Ovary (tissue), 9 donors: Measurements from ENCODE around the gene BMP2K. TPM values are rescaled to one million over a fixed set of nuclear protein-coding genes. Genes with fewer than 3 reads are reported as not detected.

Experiments used
- DNase-seq, 5 donors: peaks; one replicate each; pipeline ENCODE4 v3.0.0-alpha.2; 2019 to 2020
- H3K27ac ChIP-seq, 2 donors: fragments of 200-600 bp; one replicate each; pipeline versions ENCODE4 v1.5.1 to v1.8.0; 2019 to 2022
- H3K27me3 ChIP-seq: fragments of 200-600 bp; one replicate; pipeline ENCODE4 v1.8.0; 2022
- H3K36me3 ChIP-seq: fragments of 200-600 bp; sonication (generic); one replicate; pipeline ENCODE4 v1.5.1; 2019
- H3K4me1 ChIP-seq: one replicate; pipeline ENCODE4 v1.8.1; 2013; ENCODE audit warnings: mild to moderate bottlenecking, moderate library complexity; ENCODE audit not compliant: insufficient read depth
- H3K4me3 ChIP-seq: fragments of 200-600 bp; sonication (generic); one replicate; pipeline ENCODE4 v1.5.1; 2017
- H3K9me3 ChIP-seq, 2 donors: fragments of 200-600 bp in 1 of 2; sonication (generic) in 1 of 2; one replicate each; pipeline versions ENCODE4 v1.5.1 to v1.8.1; 2013 to 2019; ENCODE audit warnings: mild to moderate bottlenecking in 1 of 2, moderate library complexity in 1 of 2
- CTCF ChIP-seq, 3 donors: fragments of 450-650 bp in 2 of 3; fragments of 200-600 bp in 1 of 3; IDR thresholded peaks; one replicate each; pipeline versions ENCODE4 v1.5.1 to v1.8.0; 2016 to 2022; ENCODE audit warnings: antibody characterized with exemption in 3 of 3, mild to moderate bottlenecking in 1 of 3
- EP300 ChIP-seq: sonication (generic); formaldehyde crosslinking; IDR thresholded peaks from one replicate; pipeline ENCODE4 v1.6.1; 2017; ENCODE audit warnings: antibody characterized with exemption
- POLR2A ChIP-seq: fragments of 450-650 bp; IDR thresholded peaks from one replicate; pipeline ENCODE4 v1.6.1; 2017; ENCODE audit warnings: antibody characterized with exemption, mild to moderate bottlenecking, moderate library complexity
- WGBS, 3 donors: extraction: QIAGEN DNeasy Blood & Tissue Kit in 1 of 3; methylation state at CpG; one replicate each; pipeline versions ENCODE4 v1.1.5 to v1.1.7; 2013 to 2017; 5-methylcytosine and 5-hydroxymethylcytosine counted together
- intact Hi-C, 4 donors: fragments of 100-400 bp; cut with DNase I; formaldehyde crosslinking; loops; one replicate each; pipeline versions ENCODE4 v1.11.0 to v1.15.1; 2022 to 2023
- polyA plus RNA-seq, 2 donors: library from polyadenylated mRNA; stranded (reverse); fragments of 200-250 nt in 1 of 2; fragments of 350-450 nt in 1 of 2; fragmentation: Illumina TruSeq in 1 of 2; extraction: RNeasy Lipid Tissue Mini Kit (QIAGEN cat#74804) in 1 of 2; gene quantifications; one replicate each; pipeline ENCODE4 v1.2.3, GENCODE V29; 2013 to 2014
- total RNA-seq, 7 donors: library from RNA; depleted of rRNA in 2 of 7; stranded (reverse); fragments of >200 nt in 2 of 7; fragmentation: NEBNext Ultra II Directional in 3 of 7; extraction: Animal tissue kit (Norgen Biotek cat#: 25700) in 3 of 7; gene quantifications; one replicate each; pipeline versions ENCODE4 v1.1.0 to v1.2.4, GENCODE V29; 2016 to 2023
- donor health status: DM: no; HTN: no; CAD: no; lungs with moderate emphysema.
- donor health status: DM: no; HTN: no; CAD: no.
- donor health status: Bipolar disorder and iron deficiency.
- donor health status: DM: yes; HTN: yes; CAD: no.
- donor health status: DM: no; HTN: no; CAD: no.
- donor health status: DM: yes; HTN: yes; CAD: no.

The BMP2K gene
- total and polyA plus RNA-seq, 9 donors, result 4.8 to 57.3 (median 21.2) TPM

GRCh38 chr4:78762529-78762928 lies 13.6 kb upstream of the BMP2K start:
- H3K4me3 ChIP-seq, result no peak overlapping the region
- no peak overlapping the region for H3K27ac ChIP-seq
- H3K27me3 ChIP-seq, result no peaks in the 10 kb centered on the region
- no peaks in the 10 kb centered on the region for H3K36me3 ChIP-seq
- intact Hi-C loops, result no loop called here
- no peaks in the 10 kb centered on the region for H3K9me3 ChIP-seq
- TF ChIP-seq EP300, result no peak
- no peak for TF ChIP-seq CTCF (IDR thresholded peaks at IDR 0.05)
- TF ChIP-seq POLR2A, result no peak
- no peaks in the 10 kb centered on the region for H3K4me1 ChIP-seq
- 67 to 80% (median 73%) methylated on average over 2 of the region's 2 CpGs for WGBS, 3 donors
- no peak for DNase-seq

- Histone ChIP-seq H3K4me1 (no peaks in the 10 kb centered on the region), H3K4me3 (no peak overlapping the region), H3K9me3 (no peaks in the 10 kb centered on the region), H3K36me3 (no peaks in the 10 kb centered on the region), H3K27me3 (no peaks in the 10 kb centered on the region), H3K27ac (no peak overlapping the region)
- intact Hi-C loops, result no loop called here
- DNase-seq, result no peak
- 48 to 61% (median 54%) methylated on average over 1 of the region's 1 CpG for WGBS, 3 donors
- TF ChIP-seq POLR2A (no peak), CTCF (IDR thresholded peaks at IDR 0.05) (no peak), EP300 (no peak)
Measured at GRCh38 chr4:78763251-78763650, 12.9 kb upstream of the BMP2K start.

DNA sequence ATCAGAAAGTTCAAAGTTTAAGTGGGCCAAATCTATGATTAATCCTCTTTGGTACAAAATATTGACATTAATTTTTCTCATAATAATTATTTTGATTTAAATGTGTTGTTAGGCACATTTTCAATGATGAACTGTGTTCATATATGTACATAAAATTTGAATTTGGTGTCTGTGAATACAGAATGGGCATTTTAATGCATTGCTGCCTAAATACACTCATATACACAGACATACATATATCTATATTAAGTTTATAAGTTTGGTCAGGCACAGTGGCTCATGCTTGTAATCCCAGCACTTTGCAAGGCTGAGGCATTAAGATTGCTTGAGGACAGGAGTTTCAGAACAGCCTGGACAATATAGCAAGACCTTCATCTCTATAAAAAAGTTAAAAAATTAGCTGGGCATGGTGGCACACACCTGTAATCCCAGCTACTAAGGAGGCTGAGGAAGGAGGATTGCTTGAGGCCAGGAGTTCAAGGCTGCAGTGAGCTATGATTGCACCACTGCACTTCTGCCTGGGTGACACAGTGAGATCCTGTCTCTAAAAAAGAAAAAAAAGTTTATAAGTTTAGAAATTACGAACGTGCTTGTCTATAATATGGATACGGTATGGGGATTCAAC lies 12.3 kb upstream of the BMP2K start:
- intact Hi-C loops, result no loop called here
- H3K9me3 ChIP-seq, result no peaks in the 10 kb centered on the region
- no peak for TF ChIP-seq EP300
- TF ChIP-seq POLR2A, result no peak
- no peak for TF ChIP-seq CTCF (IDR thresholded peaks at IDR 0.05)
- no peaks in the 10 kb centered on the region for H3K36me3 ChIP-seq
- no peak for DNase-seq
- 63 to 82% (median 75%) methylated on average over 3 of the region's 3 CpGs for WGBS, 3 donors
- no peak overlapping the region for H3K4me3 ChIP-seq
- no peaks in the 10 kb centered on the region for H3K27me3 ChIP-seq
- H3K27ac ChIP-seq, result no peak overlapping the region
- H3K4me1 ChIP-seq, result no peaks in the 10 kb centered on the region

DNA sequence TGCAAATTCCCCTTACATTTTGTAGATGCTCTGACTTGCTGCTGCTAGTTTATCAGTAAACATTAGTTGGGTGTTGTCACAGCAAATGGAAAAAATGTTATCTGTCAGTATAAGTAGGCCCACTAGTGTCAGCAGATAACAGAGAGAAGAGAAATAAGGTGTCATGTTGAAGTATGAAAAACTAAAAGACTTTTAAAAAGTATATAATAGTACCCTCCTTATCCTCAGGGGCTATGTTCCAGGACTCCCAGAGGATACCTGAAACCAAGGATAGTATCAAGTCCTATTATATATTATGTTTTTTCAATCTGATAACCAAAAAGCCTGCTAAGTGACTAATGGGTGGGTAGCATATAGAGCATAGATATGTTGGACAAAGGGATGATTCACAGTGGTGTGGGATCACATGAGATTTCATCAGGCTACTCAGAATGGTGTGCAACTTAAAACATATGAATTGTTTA lies 11.6 kb upstream of the BMP2K start:
- no peaks in the 10 kb centered on the region for H3K36me3 ChIP-seq
- H3K9me3 ChIP-seq, result no peaks in the 10 kb centered on the region
- no peak for DNase-seq
- TF ChIP-seq CTCF (IDR thresholded peaks at IDR 0.05), result no peak
- H3K4me3 ChIP-seq, result no peak overlapping the region
- no peaks in the 10 kb centered on the region for H3K27me3 ChIP-seq
- no peak overlapping the region for H3K27ac ChIP-seq
- no peaks in the 10 kb centered on the region for H3K4me1 ChIP-seq
- intact Hi-C loops, result no loop called here
